IPS-15b (cell line): ENCODE data around the gene HIPK3.
"Not testable (repeated sequence)": the region's sequence is repeated elsewhere in the genome, so short reads cannot be mapped to it uniquely, and the experiment has no call there.

Experiments
- H3K27me3 ChIP-seq: one replicate; pipeline ENCODE4 v1.6.1; 2013; ENCODE audit warnings: low read length; ENCODE audit not compliant: control insufficient read depth, insufficient read depth
- H3K36me3 ChIP-seq: one replicate; pipeline ENCODE4 v1.6.1; 2013; ENCODE audit warnings: low read length; ENCODE audit not compliant: control insufficient read depth, insufficient read depth
- H3K4me1 ChIP-seq: one replicate; pipeline ENCODE4 v1.6.1; 2013; ENCODE audit warnings: mild to moderate bottlenecking, low read length; ENCODE audit not compliant: control insufficient read depth, insufficient read depth
- H3K4me3 ChIP-seq: one replicate; pipeline ENCODE4 v1.5.1; 2013; ENCODE audit warnings: low read depth, low read length
- H3K9ac ChIP-seq: one replicate; pipeline ENCODE4 v1.6.1; 2013; ENCODE audit warnings: low read depth, mild to moderate bottlenecking, low read length
- H3K9me3 ChIP-seq: one replicate; pipeline ENCODE4 v1.6.1; 2013; ENCODE audit warnings: mild to moderate bottlenecking, low read length; ENCODE audit not compliant: control insufficient read depth, insufficient read depth

HIPK3 gene

GRCh38 chr11:33234397-33235190, 22.6 kb upstream of the HIPK3 start:
- Histone ChIP-seq H3K36me3 (no peaks in the 10 kb centered on the region), H3K4me3 (no peak overlapping the region), H3K27me3 (no peaks in the 10 kb centered on the region), H3K9ac (no peak overlapping the region), H3K4me1 (no peaks in the 10 kb centered on the region), H3K9me3 (no peaks in the 10 kb centered on the region)

GRCh38 chr11:33237039-33237597, 20.1 kb upstream of the HIPK3 start:
- Histone ChIP-seq H3K36me3 (no peaks in the 10 kb centered on the region), H3K27me3 (no peaks in the 10 kb centered on the region), H3K4me3 (no peak overlapping the region), H3K4me1 (no peaks in the 10 kb centered on the region), H3K9ac (no peak overlapping the region), H3K9me3 (no peaks in the 10 kb centered on the region)

- H3K9ac ChIP-seq = no peak overlapping the region
- no peak overlapping the region for H3K4me3 ChIP-seq
- H3K27me3 ChIP-seq = no peaks in the 10 kb centered on the region
- no peaks in the 10 kb centered on the region for H3K36me3 ChIP-seq
- no peaks in the 10 kb centered on the region for H3K4me1 ChIP-seq
- no peaks in the 10 kb centered on the region for H3K9me3 ChIP-seq
Observed at GRCh38 chr11:33242575-33242974, 14.6 kb upstream of the HIPK3 start.

GRCh38 chr11:33243654-33244053, 13.5 kb upstream of the HIPK3 start:
- not testable (repeated sequence) for H3K36me3 ChIP-seq, H3K4me3 ChIP-seq, H3K27me3 ChIP-seq, H3K9ac ChIP-seq, H3K4me1 ChIP-seq, H3K9me3 ChIP-seq

GRCh38 chr11:33248416-33248971, 8.7 kb upstream of the HIPK3 start:
- no peaks in the 10 kb centered on the region for H3K36me3 ChIP-seq
- H3K9ac ChIP-seq = no peak overlapping the region
- H3K4me1 ChIP-seq = no peaks in the 10 kb centered on the region
- no peaks in the 10 kb centered on the region for H3K9me3 ChIP-seq
- no peaks in the 10 kb centered on the region for H3K27me3 ChIP-seq
- no peak overlapping the region for H3K4me3 ChIP-seq

- Histone ChIP-seq H3K9ac (peak overlapping the region; percentile 50), H3K4me3 (peak overlapping the region; percentile 61), H3K36me3 (no peaks in the 10 kb centered on the region), H3K27me3 (no peaks in the 10 kb centered on the region), H3K4me1 (peaks cover 3% of the 10 kb centered on the region), H3K9me3 (no peaks in the 10 kb centered on the region)
Observed at GRCh38 chr11:33256031-33256812, 959 bp upstream of the HIPK3 start.

GRCh38 chr11:33256813-33257159, 395 bp upstream of the HIPK3 start:
- Histone ChIP-seq H3K4me3 (peak overlapping the region; percentile 61), H3K4me1 (peaks cover 3% of the 10 kb centered on the region), H3K9ac (peak overlapping the region; percentile 50), H3K27me3 (no peaks in the 10 kb centered on the region), H3K36me3 (no peaks in the 10 kb centered on the region), H3K9me3 (no peaks in the 10 kb centered on the region)

GRCh38 chr11:33257897-33258630, 883 bp downstream of the HIPK3 start:
- Histone ChIP-seq H3K36me3 (no peaks in the 10 kb centered on the region), H3K9me3 (no peaks in the 10 kb centered on the region), H3K4me3 (peak overlapping the region; percentile 61), H3K27me3 (no peaks in the 10 kb centered on the region), H3K4me1 (peaks cover 3% of the 10 kb centered on the region), H3K9ac (peak overlapping the region; percentile 93)

DNA sequence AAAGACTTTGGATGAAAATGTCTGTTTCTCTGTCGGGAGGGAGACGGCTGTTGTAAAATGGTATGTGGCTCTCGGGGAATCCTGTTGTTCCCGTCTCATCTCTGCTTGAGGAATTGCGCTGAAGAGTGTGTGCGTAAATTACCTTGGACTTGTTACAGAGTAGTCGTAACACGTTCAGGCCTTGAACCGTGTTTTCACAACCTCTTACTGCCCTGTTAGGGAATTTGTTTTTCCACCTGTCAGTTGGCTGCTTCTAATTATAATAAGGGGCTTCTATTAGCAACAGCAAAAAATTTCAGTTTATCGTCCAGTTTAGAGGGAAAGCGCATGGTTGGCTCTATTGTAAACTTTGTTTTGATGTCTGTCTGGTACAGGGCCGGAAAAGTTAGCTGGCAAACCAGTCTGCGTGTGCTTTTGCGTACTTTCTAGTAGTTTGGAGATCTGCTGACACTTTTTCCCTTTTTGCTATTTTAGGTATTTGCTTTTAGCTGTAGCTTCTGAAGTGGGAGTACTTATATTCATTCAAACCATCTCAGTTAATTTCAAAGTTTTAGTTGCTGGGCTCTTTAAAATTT, 1.5 kb downstream of the HIPK3 start:
- H3K9ac ChIP-seq = peak overlapping the region; percentile 17
- H3K36me3 ChIP-seq = no peaks in the 10 kb centered on the region
- H3K4me1 ChIP-seq = peaks cover 3% of the 10 kb centered on the region
- no peaks in the 10 kb centered on the region for H3K9me3 ChIP-seq
- no peaks in the 10 kb centered on the region for H3K27me3 ChIP-seq
- H3K4me3 ChIP-seq = peak overlapping the region; percentile 61

- no peaks in the 10 kb centered on the region for H3K9me3 ChIP-seq
- H3K4me3 ChIP-seq = no peak overlapping the region
- no peaks in the 10 kb centered on the region for H3K27me3 ChIP-seq
- H3K4me1 ChIP-seq = peaks cover 3% of the 10 kb centered on the region
- no peak overlapping the region for H3K9ac ChIP-seq
- H3K36me3 ChIP-seq = no peaks in the 10 kb centered on the region
Observed at GRCh38 chr11:33259869-33260268, 2.7 kb downstream of the HIPK3 start.

DNA sequence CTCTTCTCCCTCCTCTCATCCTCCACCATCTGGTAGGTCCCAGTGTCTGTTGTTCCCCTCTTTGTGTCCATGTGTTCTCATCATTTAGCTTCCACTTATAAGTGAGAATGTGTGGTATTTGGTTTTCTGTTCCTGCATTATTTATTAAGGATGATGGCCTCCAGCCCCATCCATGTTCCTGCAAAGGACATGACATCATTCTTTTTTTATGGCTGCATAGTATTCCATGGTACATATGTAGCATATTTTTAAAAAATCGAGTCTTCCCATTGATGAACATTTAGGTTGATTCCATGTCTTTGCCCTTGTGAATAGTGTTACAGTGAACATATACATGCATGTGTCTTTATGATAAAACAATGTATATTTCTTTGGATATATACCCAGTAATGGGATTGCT, 4.2 kb downstream of the HIPK3 start:
- not testable (repeated sequence) for H3K27me3 ChIP-seq, H3K9me3 ChIP-seq, H3K36me3 ChIP-seq, H3K4me1 ChIP-seq, H3K9ac ChIP-seq, H3K4me3 ChIP-seq
